Lung (tissue), 12 donors: Measurements from ENCODE around the gene CSMD2. TPM values are rescaled to one million over a fixed set of nuclear protein-coding genes. Genes with fewer than 3 reads are reported as not detected.
A peak's percentile ranks its signal among the peaks of the same experiment; 100 is the strongest.

Experiments
- ATAC-seq: fragments of 200-7000 bp; cut with Tn5 transposase; one replicate; pipeline ENCODE4 v1.9.1; 2020; ENCODE audit warnings: moderate number of reproducible peaks; ENCODE audit not compliant: insufficient read depth, low FRiP score
- DNase-seq, 3 donors: peaks; one replicate each; pipeline ENCODE4 v3.0.0-alpha.2; 2013 to 2017
- H3K27ac ChIP-seq, 2 donors: one replicate each; pipeline ENCODE4 v1.5.1; 2013; ENCODE audit warnings: mild to moderate bottlenecking in 2 of 2, moderate library complexity in 2 of 2, control low read depth in 1 of 2, inconsistent platforms in 1 of 2, low read depth in 1 of 2, low read length in 1 of 2
- H3K27me3 ChIP-seq, 3 donors: one replicate each; pipeline ENCODE4 v1.5.1; 2013; ENCODE audit warnings: low read length in 2 of 3; ENCODE audit not compliant: control insufficient read depth in 3 of 3, insufficient read depth in 3 of 3
- H3K36me3 ChIP-seq, 4 donors: one replicate each; pipeline ENCODE4 v1.5.1; 2013; ENCODE audit warnings: low read length in 4 of 4, mild to moderate bottlenecking in 1 of 4, moderate library complexity in 1 of 4; ENCODE audit not compliant: control insufficient read depth in 4 of 4, insufficient read depth in 4 of 4
- H3K4me1 ChIP-seq, 5 donors: one replicate each; pipeline ENCODE4 v1.5.1; 2013; ENCODE audit warnings: low read length in 5 of 5, mild to moderate bottlenecking in 2 of 5, moderate library complexity in 1 of 5; ENCODE audit not compliant: control insufficient read depth in 5 of 5, insufficient read depth in 5 of 5
- H3K4me3 ChIP-seq: one replicate; pipeline ENCODE4 v1.5.1; 2013; ENCODE audit warnings: mild to moderate bottlenecking, control low read depth, moderate library complexity
- H3K9ac ChIP-seq, 2 donors: one replicate each; pipeline ENCODE4 v1.5.1; 2013; ENCODE audit warnings: low read length in 2 of 2, control low read depth in 1 of 2; ENCODE audit not compliant: insufficient read depth in 1 of 2
- H3K9me3 ChIP-seq, 4 donors: one replicate each; pipeline ENCODE4 v1.5.1; 2013; ENCODE audit warnings: low read length in 3 of 4, mild to moderate bottlenecking in 1 of 4, moderate library complexity in 1 of 4; ENCODE audit not compliant: control insufficient read depth in 4 of 4, insufficient read depth in 3 of 4
- CTCF ChIP-seq: IDR thresholded peaks from 2 replicates; pipeline ENCODE4 v1.5.1; 2012; ENCODE audit warnings: mild to moderate bottlenecking; ENCODE audit errors: control extremely low read depth, extremely low read depth
- WGBS, 2 donors: extraction: QIAGEN DNeasy Blood & Tissue Kit; methylation state at CpG; one replicate each; pipeline ENCODE4 v1.1.7; 2013; 5-methylcytosine and 5-hydroxymethylcytosine counted together
- polyA plus RNA-seq, 2 donors: library from polyadenylated mRNA; stranded (reverse); fragments of 200-250 nt; gene quantifications; one replicate each; pipeline ENCODE4 v1.2.1, GENCODE V29; 2013
- total RNA-seq, 2 donors: library from RNA; depleted of rRNA in 1 of 2; stranded (reverse); fragments of >200 nt in 1 of 2; gene quantifications; one replicate each; pipeline ENCODE4 v1.2.1, GENCODE V29; 2014 to 2021
- donor health status: control.
- donor health status: control.
- donor health status: Bipolar disorder and iron deficiency.
- donor health status: healthy.
- donor health status: DM: yes; HTN: yes; CAD: no.

Gene CSMD2
- total and polyA plus RNA-seq, 4 donors: 0.11 to 1.2 (median 0.39) TPM

DNA sequence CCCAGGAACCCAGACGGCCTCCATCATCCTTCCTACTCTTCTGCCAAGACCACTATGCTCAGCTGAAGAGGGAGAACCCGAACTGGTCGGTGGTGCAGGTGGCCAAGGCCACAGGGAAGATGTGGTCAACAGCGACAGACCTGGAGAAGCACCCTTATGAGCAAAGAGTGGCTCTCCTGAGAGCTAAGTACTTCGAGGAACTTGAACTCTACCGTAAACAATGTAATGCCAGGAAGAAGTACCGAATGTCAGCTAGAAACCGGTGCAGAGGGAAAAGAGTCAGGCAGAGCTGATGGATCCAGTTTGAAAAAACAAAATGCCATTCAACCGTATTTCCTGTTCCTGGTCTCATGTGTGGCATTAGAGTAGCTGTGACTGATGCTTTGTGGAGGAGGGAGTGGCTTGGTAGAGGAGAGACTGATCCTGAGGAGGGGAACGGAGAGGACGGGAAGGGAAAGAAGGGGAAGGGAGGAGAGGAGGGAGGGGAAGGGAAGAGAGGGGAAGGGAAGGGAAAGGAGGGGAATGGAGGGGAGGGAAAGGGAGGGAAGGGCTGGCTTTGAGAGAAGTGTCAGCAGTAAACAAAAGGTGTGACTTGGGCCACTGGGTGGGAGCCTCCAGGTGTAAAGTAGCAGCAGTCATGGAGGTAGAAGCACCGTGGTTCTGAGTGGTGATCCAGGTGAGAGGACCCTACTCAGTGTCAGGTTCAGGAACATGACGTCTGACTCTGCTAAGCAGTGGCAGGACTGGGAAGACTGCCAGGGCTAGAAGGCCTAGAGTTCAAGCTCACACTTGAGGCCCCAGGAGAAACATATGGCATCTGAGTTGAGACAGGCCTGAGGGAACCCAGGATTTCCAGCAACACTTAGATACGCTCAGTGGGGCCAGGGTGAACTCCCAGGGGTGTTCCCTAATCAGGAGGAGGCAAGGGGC lies 300.3 kb downstream of the CSMD2 start:
- Histone ChIP-seq H3K27ac (no peak overlapping the region), H3K4me1 (peaks cover 0 to 16% (median 0%) of the 10 kb centered on the region in 5 donors), H3K4me3 (no peak overlapping the region), H3K27me3 (peaks cover 0 to 5% (median 0%) of the 10 kb centered on the region in 3 donors), H3K36me3 (no peaks in the 10 kb centered on the region), H3K9ac (no peak overlapping the region), H3K9me3 (peaks cover 0 to 3% (median 0%) of the 10 kb centered on the region in 4 donors)
- ATAC-seq (peak; percentile 54), DNase-seq (peak; percentile 23 to 33 (median 28))
- 46 to 55% methylated on average over 14 of the region's 14 CpGs for WGBS, 2 donors
- TF ChIP-seq CTCF: no peak

- DNase-seq (no peak), ATAC-seq (no peak)
- H3K4me3 ChIP-seq: no peak within 1 kb of the TSS
- H3K27ac ChIP-seq: no peak within 1 kb of the TSS
- 68 to 73% methylated on average over 3 of the region's 3 CpGs for WGBS, 2 donors
- H3K36me3 ChIP-seq: no peaks in the 10 kb centered on the region
- peaks cover 0 to 16% (median 0%) of the 10 kb centered on the region in 5 donors for H3K4me1 ChIP-seq
- no peak for TF ChIP-seq CTCF
- H3K9me3 ChIP-seq: peaks cover 0 to 3% (median 0%) of the 10 kb centered on the region in 4 donors
- no peak within 1 kb of the TSS for H3K9ac ChIP-seq
- H3K27me3 ChIP-seq: peaks cover 0 to 5% (median 0%) of the 10 kb centered on the region in 3 donors
Measured at GRCh38 chr1:33863779-33864178, 301.3 kb downstream of the CSMD2 start, which contains the start of gene HMGB4. Gene HMGB4 (plus strand): TSS chr1:33864079. CDS start chr1:33864192, 113 bp downstream.

- ATAC-seq (no peak), DNase-seq (peak; percentile 26 to 29 (median 27))
- Histone ChIP-seq H3K4me1 (peaks cover 0 to 7% (median 0%) of the 10 kb centered on the region in 5 donors), H3K36me3 (no peaks in the 10 kb centered on the region), H3K27ac (no peak overlapping the region), H3K9me3 (peaks cover 0 to 3% (median 0%) of the 10 kb centered on the region in 4 donors), H3K27me3 (peaks cover 0 to 5% (median 0%) of the 10 kb centered on the region in 3 donors), H3K9ac (no peak overlapping the region), H3K4me3 (no peak overlapping the region)
- 67 to 76% methylated on average over 2 of the region's 2 CpGs for WGBS, 2 donors
- no peak for TF ChIP-seq CTCF
Measured at GRCh38 chr1:33860671-33861070, 304.4 kb downstream of the CSMD2 start.
